Hematopoietic multipotent progenitor cell treated with erythropoietin and hydrocortisone succinate and interleukin-3 and kit ligand, for 8 days (in vitro differentiated cells): ENCODE results near the gene ZNF658.
"Not testable (repeated sequence)": the region's sequence is repeated elsewhere in the genome, so short reads cannot be mapped to it uniquely, and the experiment has no call there.

Experiments used
- DNase-seq: peaks from one replicate; pipeline ENCODE4 v3.0.0-alpha.2; 2015

The ZNF658 gene

DNA sequence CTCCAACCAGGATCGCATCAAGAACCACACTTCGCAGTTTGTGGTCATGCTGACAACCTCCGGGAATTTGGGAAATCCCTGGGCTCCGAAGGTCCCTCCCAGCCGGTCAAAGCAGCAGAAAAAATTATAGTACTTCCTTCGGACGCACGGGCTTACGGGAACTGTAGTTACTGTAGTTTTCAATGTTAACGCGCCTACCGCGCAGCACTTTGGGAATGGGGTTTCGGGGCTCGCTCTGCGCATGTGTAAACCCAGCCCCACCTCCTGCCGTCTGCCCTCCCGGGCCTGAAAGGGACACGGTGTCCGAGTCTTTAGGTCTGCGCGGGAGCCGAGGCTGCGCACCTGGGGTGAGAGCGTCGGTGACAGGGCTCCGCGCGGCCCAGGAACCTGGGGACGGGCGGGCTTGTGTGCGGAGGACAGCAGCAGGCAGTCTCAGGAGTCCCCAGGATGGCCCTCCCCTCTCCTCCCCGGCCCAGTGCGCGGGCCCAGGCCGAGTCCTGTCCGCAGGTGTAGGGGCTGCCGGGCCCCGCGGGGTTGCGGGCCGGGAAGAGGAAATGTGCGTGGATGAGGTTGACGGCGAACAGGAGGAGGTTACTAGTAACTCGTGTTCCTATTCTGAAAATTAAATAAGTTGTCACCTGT, at the start of gene ZNF658:
TSS of gene ZNF658 (plus strand) at position 236 of the 642 bp plus-strand sequence. CDS start 2,837 bp downstream, outside the sequence.
- DNase-seq: peak; percentile 85

DNA sequence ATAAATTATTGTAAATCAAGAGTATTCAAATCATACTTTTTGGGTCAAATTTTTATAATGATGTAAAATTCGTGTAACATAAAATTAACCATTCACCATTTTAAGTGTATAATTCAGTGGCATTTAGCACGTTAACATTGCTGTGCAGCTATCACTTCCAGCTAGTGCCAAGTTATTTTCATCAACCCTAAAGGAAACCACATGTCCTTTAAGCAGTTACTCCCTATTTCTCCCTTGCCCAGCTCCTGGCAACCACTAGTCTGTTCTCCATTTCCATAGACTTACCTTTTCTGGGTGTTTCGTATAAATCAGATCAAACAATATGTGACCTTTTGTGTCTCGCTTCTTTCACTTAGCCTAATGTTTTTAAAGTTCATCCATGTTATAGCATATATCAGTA, 38.8 kb upstream of the ZNF658 start:
- DNase-seq: not testable (repeated sequence)

- DNase-seq: not testable (repeated sequence)
Measured at GRCh38 chr9:66868660-66869059, 31.9 kb upstream of the ZNF658 start.

DNA sequence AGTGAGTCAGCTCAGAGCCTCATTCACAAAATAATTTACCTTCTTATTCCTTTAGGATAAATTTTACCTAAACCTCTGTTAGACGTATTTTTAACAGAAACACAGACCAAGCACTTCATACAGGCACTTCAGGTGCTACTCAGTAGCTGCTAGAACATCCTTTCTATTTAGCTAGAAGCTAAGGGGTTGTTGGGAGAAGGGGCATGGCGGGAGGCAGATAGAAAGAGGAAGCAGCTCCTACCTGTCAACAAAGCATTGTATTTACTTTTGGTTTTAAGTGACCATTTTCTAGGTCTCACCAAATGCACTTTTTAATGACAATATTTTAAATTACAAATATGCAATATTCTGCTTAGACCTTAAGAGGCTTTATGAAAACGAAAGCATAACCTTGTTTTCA, 19.9 kb upstream of the ZNF658 start:
- not testable (repeated sequence) for DNase-seq

DNA sequence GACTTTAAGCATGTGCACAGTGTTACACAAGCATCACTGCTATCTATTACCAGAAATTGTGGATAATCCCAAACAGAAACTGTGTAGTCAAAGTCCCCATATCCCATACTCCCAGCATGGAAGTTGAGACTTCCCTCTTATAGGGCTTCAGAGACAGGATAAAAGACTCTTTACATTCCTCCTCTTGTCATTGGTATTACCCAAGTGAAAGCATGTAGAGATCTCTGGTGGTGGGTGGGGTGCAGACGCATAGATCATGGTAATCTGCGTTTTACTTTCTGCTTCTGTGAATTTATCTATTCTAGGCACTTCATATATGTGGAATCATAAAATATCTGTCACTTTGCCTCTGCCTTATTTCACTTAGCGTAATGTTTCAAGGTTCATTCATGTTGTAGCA, 18.7 kb upstream of the ZNF658 start:
- DNase-seq: not testable (repeated sequence)

- DNase-seq: not testable (repeated sequence)
Measured at GRCh38 chr9:66890334-66890733, 10.2 kb upstream of the ZNF658 start.

DNA sequence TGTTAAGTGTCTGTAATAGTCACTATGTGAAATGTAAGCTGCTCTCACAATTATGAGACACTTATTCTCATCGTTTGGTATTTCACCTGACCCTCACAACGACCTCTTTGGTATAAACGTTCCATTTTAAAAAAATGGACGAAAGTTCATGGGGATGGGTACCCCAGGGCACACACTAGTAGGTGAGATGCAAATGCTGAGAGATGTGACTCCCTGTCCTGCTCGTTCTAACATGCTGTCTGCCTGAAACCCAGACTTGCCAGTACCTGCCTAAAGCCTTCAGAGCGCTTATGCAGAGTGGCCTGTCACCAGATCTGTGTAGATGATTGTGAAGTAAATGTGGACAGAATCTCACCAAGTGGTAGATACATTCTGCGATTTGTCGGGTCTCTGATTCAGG, 616 bp downstream of the ZNF658 start:
- peak; percentile 1 for DNase-seq

GRCh38 chr9:66909560-66909959, 9.0 kb downstream of the ZNF658 start:
- not testable (repeated sequence) for DNase-seq

GRCh38 chr9:66920072-66920471, 19.5 kb downstream of the ZNF658 start:
- not testable (repeated sequence) for DNase-seq

DNA sequence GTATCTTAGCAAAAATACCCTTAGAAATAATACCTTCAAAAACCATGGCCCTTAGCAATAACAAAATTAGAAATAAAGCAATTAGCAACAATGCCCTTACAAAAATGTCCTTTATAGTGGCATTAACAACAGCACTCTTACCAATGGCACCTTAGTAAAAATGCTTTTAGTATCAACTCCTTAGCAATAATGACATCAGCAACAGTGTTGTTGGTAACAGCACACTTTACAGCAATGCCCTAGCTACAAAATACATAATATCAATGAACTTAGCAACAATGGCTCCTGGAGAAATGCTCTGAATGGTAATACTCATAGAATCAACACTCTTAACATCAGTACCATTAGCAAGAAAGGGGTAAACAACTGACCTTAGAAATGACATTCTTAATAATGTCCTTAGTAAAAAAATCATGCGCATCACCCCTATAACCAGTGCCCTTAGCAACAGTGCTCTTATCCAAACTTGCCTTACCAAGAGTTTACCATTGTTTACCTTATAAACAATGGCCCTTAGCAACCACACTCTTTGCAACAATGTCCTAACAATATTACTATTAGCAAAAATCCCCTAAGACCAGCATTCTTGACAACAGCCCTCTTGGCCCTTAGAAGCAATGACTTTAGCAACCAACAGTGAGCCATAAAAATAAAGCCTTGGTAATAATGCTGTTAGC, 35.8 kb downstream of the ZNF658 start:
- not testable (repeated sequence) for DNase-seq

- DNase-seq: not testable (repeated sequence)
Measured at GRCh38 chr9:66937662-66938061, 37.1 kb downstream of the ZNF658 start.

DNA sequence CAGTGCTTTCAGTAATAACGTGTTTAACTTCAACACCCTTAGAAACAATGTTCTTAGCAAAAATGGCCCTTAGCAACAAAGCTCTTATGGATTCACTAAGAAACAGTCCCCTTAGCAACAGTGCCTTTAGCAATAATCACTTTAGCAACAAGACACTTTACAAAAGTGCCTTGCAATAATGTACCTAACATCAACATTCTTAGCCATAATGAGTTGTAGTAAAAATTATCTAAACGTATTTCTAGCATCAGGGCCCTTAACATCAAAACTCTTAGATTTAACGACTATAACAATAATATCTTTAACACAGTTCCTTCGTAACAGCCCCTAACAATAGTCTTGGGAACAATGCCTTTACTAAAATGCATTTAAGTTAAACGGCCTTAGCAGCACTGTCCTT, 37.8 kb downstream of the ZNF658 start:
- DNase-seq: not testable (repeated sequence)

DNA sequence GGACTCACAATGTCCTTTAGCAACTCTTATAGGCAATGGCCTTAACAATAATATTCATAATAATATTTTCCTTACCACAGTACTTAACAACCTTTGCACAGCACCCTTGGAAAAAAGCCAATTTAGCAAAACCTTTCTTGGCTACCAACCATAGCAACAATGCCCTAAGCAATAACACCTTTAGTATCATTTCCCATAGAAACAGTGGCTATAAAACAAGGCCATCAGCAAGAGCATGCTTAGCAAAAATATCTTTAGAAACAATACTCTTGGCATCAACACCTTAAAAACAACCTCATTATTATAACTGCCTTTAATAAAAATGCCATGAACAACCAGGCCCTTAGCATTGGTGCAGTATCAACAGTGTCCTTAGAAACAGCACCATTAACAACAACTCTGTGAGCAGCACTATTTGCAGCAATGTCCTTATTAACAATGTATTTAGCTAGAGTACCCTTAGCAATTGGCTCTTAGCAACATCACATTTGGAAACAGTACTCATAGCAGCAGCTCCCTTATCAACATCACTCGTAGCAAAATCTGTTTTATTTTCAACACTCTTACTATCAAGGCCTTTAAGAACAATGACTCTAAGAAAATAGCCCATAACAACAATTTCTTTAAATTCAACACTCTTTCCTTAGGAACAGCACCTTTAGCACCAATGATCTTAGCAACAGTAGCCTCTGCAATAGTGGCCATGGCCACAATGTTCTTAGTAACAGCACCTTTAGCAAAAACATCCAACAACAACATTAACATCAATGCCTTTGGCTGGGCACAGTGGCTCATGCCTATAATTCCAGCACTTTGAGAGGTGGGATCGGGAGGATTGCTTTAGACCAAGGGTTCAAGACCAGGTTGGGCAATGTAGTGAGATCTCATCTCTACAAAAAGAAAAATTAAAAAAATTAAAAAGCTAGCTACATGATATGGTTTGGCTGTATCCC, 39.6 kb downstream of the ZNF658 start:
- DNase-seq: not testable (repeated sequence)

DNA sequence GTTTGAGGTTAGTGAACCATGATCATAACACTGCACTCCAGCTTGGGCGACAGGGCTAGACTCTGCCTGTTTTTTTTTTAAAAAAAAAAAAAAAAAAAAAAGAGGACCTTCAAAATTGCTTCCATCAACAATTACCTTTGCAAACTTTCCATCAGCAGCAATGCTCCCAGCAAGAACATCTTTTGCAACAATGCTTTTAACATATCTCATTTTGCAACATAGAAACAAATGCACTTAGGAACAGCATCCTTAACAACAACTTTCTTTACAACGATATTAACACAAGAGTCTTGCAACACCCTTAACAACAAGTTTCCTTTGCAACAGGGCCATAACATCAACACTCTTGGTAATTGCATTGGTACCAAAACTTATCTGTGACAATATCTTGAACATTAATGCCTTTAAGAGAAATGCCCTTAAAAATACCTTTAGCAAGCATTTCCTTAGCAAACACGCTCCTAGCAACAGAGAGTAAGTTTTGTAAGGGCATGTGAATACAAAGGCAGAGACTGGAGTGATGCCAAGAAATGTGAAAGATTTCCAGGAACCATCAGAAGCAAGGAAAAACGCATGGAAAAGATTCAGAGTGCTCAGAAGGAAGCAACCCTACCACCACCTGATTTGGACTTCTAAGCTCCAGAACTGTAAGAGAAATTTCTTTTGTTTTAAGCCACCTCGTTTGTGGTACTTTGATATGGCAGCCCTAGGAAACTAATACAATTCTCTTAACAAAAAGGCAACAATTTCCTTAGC, 42.1 kb downstream of the ZNF658 start:
- not testable (repeated sequence) for DNase-seq

DNA sequence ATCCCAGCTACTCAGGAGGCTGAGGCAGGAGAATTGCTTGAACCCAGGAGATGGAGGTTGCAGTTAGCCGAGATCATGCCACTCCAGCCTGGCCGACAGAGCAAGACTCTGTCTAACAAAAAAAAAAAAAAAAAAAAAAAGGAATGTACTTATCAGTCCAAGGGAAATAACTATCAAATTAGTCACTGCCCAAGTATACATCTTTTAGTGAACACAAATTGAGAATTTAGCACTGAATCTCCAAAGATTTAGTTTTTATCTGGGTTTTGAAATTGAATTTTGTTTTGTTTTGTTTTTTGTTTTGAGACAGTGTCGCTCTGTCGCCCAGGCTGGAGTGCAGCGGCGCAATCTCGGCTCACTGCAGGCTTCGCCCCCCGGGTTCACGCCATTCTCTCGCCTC, 52.1 kb downstream of the ZNF658 start:
- DNase-seq: not testable (repeated sequence)
